HFFc6 (cell line): Measurements from ENCODE around the gene CFAP92. TPM values are rescaled to one million over a fixed set of nuclear protein-coding genes. Genes with fewer than 3 reads are reported as not detected.
"Not testable (repeated sequence)": the region's sequence is repeated elsewhere in the genome, so short reads cannot be mapped to it uniquely, and the experiment has no call there.

Experiments
- DNase-seq: peaks from one replicate; pipeline ENCODE4 v3.0.0-alpha.2; 2018
- H3K27ac Mint-ChIP-seq: 2 replicates; pipeline ENCODE4 v1.8.0; 2020; ENCODE audit warnings: mild to moderate bottlenecking, mixed read lengths
- H3K27me3 Mint-ChIP-seq: 2 replicates; pipeline ENCODE4 v1.8.0; 2021; ENCODE audit warnings: mild to moderate bottlenecking, moderate library complexity, mixed read lengths; ENCODE audit not compliant: insufficient read depth
- H3K36me3 Mint-ChIP-seq: 2 replicates; pipeline ENCODE4 v1.8.0; 2021; ENCODE audit warnings: low read depth, mixed read lengths
- H3K4me1 Mint-ChIP-seq: 2 replicates; pipeline ENCODE4 v1.8.0; 2020; ENCODE audit warnings: low read depth, mixed read lengths
- H3K4me3 Mint-ChIP-seq: 2 replicates; pipeline ENCODE4 v1.8.0; 2020; ENCODE audit warnings: mild to moderate bottlenecking, moderate library complexity, mixed read lengths
- H3K9me3 Mint-ChIP-seq: 2 replicates; pipeline ENCODE4 v1.8.0; 2020; ENCODE audit warnings: mild to moderate bottlenecking, mixed read lengths
- CTCF ChIP-seq: fragments of 200-600 bp; sonication (generic); IDR thresholded peaks from 2 replicates; pipeline ENCODE4 v1.5.0; 2021; ENCODE audit warnings: antibody characterized with exemption, mild to moderate bottlenecking
- total RNA-seq, 6 experiments: library from RNA; stranded (reverse); fragmentation: NEBNext Ultra II Directional; extraction: Animal tissue kit (Norgen Biotek cat#: 25700); gene quantifications; 2 replicates in 1 of 6; 3 replicates in 5 of 6; pipeline ENCODE4 v1.2.3, GENCODE V29; 2021

Gene CFAP92
- total RNA-seq, 6 experiments from 2014 or later, result not detected

- no peak for TF ChIP-seq CTCF
- H3K27ac Mint-ChIP-seq, result no peak overlapping the region
- H3K9me3 Mint-ChIP-seq, result no peaks in the 10 kb centered on the region
- H3K4me1 Mint-ChIP-seq, result no peaks in the 10 kb centered on the region
- H3K4me3 Mint-ChIP-seq, result no peak overlapping the region
- H3K27me3 Mint-ChIP-seq, result peaks cover 2% of the 10 kb centered on the region
- H3K36me3 Mint-ChIP-seq, result no peaks in the 10 kb centered on the region
- no peak for DNase-seq
Measured at GRCh38 chr3:128870347-128870746, 123.5 kb downstream of the CFAP92 start.

- no peak for DNase-seq
- H3K27ac Mint-ChIP-seq, result no peak overlapping the region
- TF ChIP-seq CTCF, result no peak
Measured at GRCh38 chr3:128867200-128868125, 126.4 kb downstream of the CFAP92 start.

GRCh38 chr3:128864849-128865804, 128.7 kb downstream of the CFAP92 start:
- H3K36me3 Mint-ChIP-seq, H3K4me1 Mint-ChIP-seq, H3K4me3 Mint-ChIP-seq, DNase-seq, H3K27ac Mint-ChIP-seq, H3K27me3 Mint-ChIP-seq: not testable (repeated sequence)
- peaks cover 13% of the 10 kb centered on the region for H3K9me3 Mint-ChIP-seq

More at GRCh38 chr3:128867200-128868125, 126.4 kb downstream of the CFAP92 start:
- Mint-ChIP-seq H3K4me3 (no peak overlapping the region), H3K27me3 (peaks cover 2% of the 10 kb centered on the region; the same call in 1 of the 2 replicates), H3K36me3 (no peaks in the 10 kb centered on the region), H3K4me1 (peaks cover 8% of the 10 kb centered on the region; the same call in 1 of the 2 replicates), H3K9me3 (no peaks in the 10 kb centered on the region)

- Mint-ChIP-seq H3K27ac (no peak overlapping the region), H3K36me3 (peaks cover 13% of the 10 kb centered on the region), H3K4me1 (peaks cover 8% of the 10 kb centered on the region; the same call in 1 of the 2 replicates), H3K27me3 (peaks cover 7% of the 10 kb centered on the region), H3K9me3 (peaks cover 20% of the 10 kb centered on the region), H3K4me3 (no peak overlapping the region)
- DNase-seq, result no peak
- no peak for TF ChIP-seq CTCF
Measured at GRCh38 chr3:128864351-128864811, 129.5 kb downstream of the CFAP92 start.

GRCh38 chr3:128863560-128863959, 130.3 kb downstream of the CFAP92 start:
- peaks cover 28% of the 10 kb centered on the region for H3K9me3 Mint-ChIP-seq
- peaks cover 7% of the 10 kb centered on the region for H3K27me3 Mint-ChIP-seq
- no peak for DNase-seq
- H3K36me3 Mint-ChIP-seq, result peaks cover 21% of the 10 kb centered on the region
- no peak overlapping the region for H3K4me3 Mint-ChIP-seq
- TF ChIP-seq CTCF, result peak; percentile 70
- H3K27ac Mint-ChIP-seq, result no peak overlapping the region
- peaks cover 8% of the 10 kb centered on the region; the same call in 1 of the 2 replicates for H3K4me1 Mint-ChIP-seq
